ENCODE results near the gene PIWIL1. TPM values are rescaled to one million over a fixed set of nuclear protein-coding genes. Genes with fewer than 3 reads are reported as not detected.

The PIWIL1 gene
- total RNA-seq, 1 experiment from 2014 or later = not detected

DNA sequence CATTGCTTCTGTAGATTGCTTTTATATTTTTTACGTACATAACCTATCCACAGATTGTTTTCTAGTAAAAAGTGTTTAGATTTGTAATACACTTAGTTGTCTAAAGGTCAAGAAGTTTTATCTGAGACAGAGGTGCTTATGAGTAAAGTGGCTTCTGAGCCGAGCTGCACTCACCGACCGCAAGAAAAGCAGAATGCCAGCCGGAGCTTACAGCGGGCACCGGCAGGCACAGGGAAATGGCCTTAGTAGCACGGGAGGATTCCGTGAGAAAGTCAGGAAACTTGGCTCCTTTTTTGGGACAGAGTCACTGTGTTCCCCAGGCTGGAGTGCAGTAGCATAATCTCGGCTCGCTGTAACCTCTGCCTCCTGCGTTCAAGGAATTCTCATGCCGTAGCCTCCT is 29.8 kb downstream of the PIWIL1 start:
- H3K36me3 ChIP-seq (ENCODE audit: control insufficient read depth in 1 of 2, insufficient read depth in 2 of 2, low read length in 2 of 2) = no peaks in the 10 kb centered on the region
- no peaks in the 10 kb centered on the region for H4K20me1 ChIP-seq (ENCODE audit: insufficient read depth)
- no peaks in the 10 kb centered on the region for H3K4me1 ChIP-seq (ENCODE audit: control insufficient read depth in 1 of 2, insufficient read depth in 2 of 2, low read length in 2 of 2)
- H3K4me3 ChIP-seq (replicated peaks in 1 of 2; ENCODE audit: low read depth in 1 of 2, low read length in 2 of 2) = no peak overlapping the region
- BruUV-seq (replicated peaks) = no TSS peak
- H3K27ac ChIP-seq (ENCODE audit: low read depth, low read length) = no peak overlapping the region
- no peak overlapping the region for H3K4me2 ChIP-seq (ENCODE audit: low read length)
- no peaks in the 10 kb centered on the region for H3K27me3 ChIP-seq (ENCODE audit: insufficient read depth, low read length)
- H3K9me3 ChIP-seq (ENCODE audit: control insufficient read depth in 1 of 2, insufficient read depth in 1 of 2, low read depth in 1 of 2, low read length in 2 of 2) = no peaks in the 10 kb centered on the region
- ChIA-PET CTCF (no interaction called here), RAD21 (ENCODE audit: low non-redundant PET in 1 of 2, low total read pairs in 2 of 2, uncharacterized antibody in 2 of 2, unreplicated experiment in 2 of 2) (no interaction called here), POLR2A (no interaction called here)
- DNase-seq (ENCODE audit: low read depth, low spot score) (no peak), ATAC-seq (no peak)
- intact Hi-C loops (cut with micrococcal nuclease) = no loop called here
- H3K9ac ChIP-seq (ENCODE audit: low read length) = no peak overlapping the region
- H2AFZ ChIP-seq (ENCODE audit: low read depth, low read length, poor library complexity, severe bottlenecking) = no peak overlapping the region
- H3K9me2 ChIP-seq (ENCODE audit: insufficient read depth) = no peaks in the 10 kb centered on the region
- no peak for TF ChIP-seq EGR1 (IDR thresholded peaks at IDR 0.05; ENCODE audit: low read depth)
- H3K79me2 ChIP-seq (ENCODE audit: insufficient read depth, low read length) = no peaks in the 10 kb centered on the region

DNA sequence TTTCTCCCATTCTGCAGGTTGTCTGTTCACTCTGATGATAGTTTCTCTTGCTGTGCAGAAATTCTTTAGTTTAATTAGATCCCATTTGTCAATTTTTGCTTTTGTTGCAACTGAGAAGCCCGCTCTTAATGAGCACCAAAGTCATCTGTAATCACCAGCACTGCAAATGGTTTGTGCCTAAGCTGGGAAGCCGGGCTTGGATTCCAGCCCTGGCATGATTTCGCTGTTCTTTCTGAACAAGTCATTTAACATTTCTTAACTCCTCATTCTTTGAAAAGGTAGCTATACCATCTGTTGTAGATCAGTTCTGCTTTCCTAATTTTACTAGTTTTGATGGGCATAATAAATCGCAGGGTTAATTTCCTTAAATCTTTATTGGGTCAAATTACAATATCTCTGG is 32.1 kb downstream of the PIWIL1 start:
- POLR2A ChIA-PET = no interaction called here
- TF ChIP-seq SRF (IDR thresholded peaks at IDR 0.05; ENCODE audit: low read depth) (no peak), SIN3A (IDR thresholded peaks at IDR 0.05; ENCODE audit: low read depth) (no peak), YY1 (IDR thresholded peaks at IDR 0.05; ENCODE audit: extremely low read depth, insufficient replicate concordance, low read depth, low read length) (no peak), ELF1 (IDR thresholded peaks at IDR 0.05; ENCODE audit: borderline replicate concordance, low read depth) (no peak), TCF7L2 (IDR thresholded peaks at IDR 0.05; ENCODE audit: borderline replicate concordance, extremely low read depth, insufficient read depth, insufficient read length) (no peak), REST (IDR thresholded peaks at IDR 0.05; ENCODE audit: low read depth) (no peak), EGR1 (IDR thresholded peaks at IDR 0.05; ENCODE audit: low read depth) (no peak)
- TF ChIP-seq, protein P1, sequence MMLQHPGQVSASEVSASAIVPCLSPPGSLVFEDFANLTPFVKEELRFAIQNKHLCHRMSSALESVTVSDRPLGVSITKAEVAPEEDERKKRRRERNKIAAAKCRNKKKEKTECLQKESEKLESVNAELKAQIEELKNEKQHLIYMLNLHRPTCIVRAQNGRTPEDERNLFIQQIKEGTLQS (IDR thresholded peaks at IDR 0.05) = no peak
- TF ChIP-seq, protein P2, sequence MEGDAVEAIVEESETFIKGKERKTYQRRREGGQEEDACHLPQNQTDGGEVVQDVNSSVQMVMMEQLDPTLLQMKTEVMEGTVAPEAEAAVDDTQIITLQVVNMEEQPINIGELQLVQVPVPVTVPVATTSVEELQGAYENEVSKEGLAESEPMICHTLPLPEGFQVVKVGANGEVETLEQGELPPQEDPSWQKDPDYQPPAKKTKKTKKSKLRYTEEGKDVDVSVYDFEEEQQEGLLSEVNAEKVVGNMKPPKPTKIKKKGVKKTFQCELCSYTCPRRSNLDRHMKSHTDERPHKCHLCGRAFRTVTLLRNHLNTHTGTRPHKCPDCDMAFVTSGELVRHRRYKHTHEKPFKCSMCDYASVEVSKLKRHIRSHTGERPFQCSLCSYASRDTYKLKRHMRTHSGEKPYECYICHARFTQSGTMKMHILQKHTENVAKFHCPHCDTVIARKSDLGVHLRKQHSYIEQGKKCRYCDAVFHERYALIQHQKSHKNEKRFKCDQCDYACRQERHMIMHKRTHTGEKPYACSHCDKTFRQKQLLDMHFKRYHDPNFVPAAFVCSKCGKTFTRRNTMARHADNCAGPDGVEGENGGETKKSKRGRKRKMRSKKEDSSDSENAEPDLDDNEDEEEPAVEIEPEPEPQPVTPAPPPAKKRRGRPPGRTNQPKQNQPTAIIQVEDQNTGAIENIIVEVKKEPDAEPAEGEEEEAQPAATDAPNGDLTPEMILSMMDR (IDR thresholded peaks at IDR 0.05 in 2 of 3, conservative IDR thresholded peaks at IDR 0.05 in 1 of 3; ENCODE audit: borderline replicate concordance in 1 of 3, insufficient read depth in 1 of 3, low read depth in 2 of 3, low read length in 2 of 3) = no peak
- H3K79me2 ChIP-seq (ENCODE audit: insufficient read depth, low read length) = no peaks in the 10 kb centered on the region
- H3K9ac ChIP-seq (ENCODE audit: low read length) = no peak overlapping the region
- H3K4me3 ChIP-seq (replicated peaks in 1 of 2; ENCODE audit: low read depth in 1 of 2, low read length in 2 of 2) = no peak overlapping the region
- H3K4me1 ChIP-seq (ENCODE audit: control insufficient read depth in 1 of 2, insufficient read depth in 2 of 2, low read length in 2 of 2) = no peaks in the 10 kb centered on the region
- H3K9me2 ChIP-seq (ENCODE audit: insufficient read depth) = no peaks in the 10 kb centered on the region
- DNase-seq (ENCODE audit: low read depth, low spot score) = no peak
- RAD21 ChIA-PET (ENCODE audit: low non-redundant PET in 1 of 2, low total read pairs in 2 of 2, uncharacterized antibody in 2 of 2, unreplicated experiment in 2 of 2) = no interaction called here
- no TSS peak for BruUV-seq (replicated peaks)
- CTCF ChIA-PET = no interaction called here
- no peaks in the 10 kb centered on the region for H4K20me1 ChIP-seq (ENCODE audit: insufficient read depth)
- intact Hi-C loops (cut with micrococcal nuclease) = no loop called here
- no peak overlapping the region for H2AFZ ChIP-seq (ENCODE audit: low read depth, low read length, poor library complexity, severe bottlenecking)
- ATAC-seq = no peak
- H3K9me3 ChIP-seq (ENCODE audit: control insufficient read depth in 1 of 2, insufficient read depth in 1 of 2, low read depth in 1 of 2, low read length in 2 of 2) = no peaks in the 10 kb centered on the region
- H3K36me3 ChIP-seq (ENCODE audit: control insufficient read depth in 1 of 2, insufficient read depth in 2 of 2, low read length in 2 of 2) = no peaks in the 10 kb centered on the region
- H3K27ac ChIP-seq (ENCODE audit: low read depth, low read length) = no peak overlapping the region
- H3K27me3 ChIP-seq (ENCODE audit: insufficient read depth, low read length) = no peaks in the 10 kb centered on the region
- H3K4me2 ChIP-seq (ENCODE audit: low read length) = no peak overlapping the region
